ENCODE data around the gene FAM222B. TPM values are rescaled to one million over a fixed set of nuclear protein-coding genes. Genes with fewer than 3 reads are reported as not detected.

FAM222B gene
- 13.9 TPM for polyA plus RNA-seq (2012; ENCODE audit: insufficient read depth, insufficient read length, low read depth)

GRCh38 chr17:28842282-28843012 is at the start of gene FAM222B:
Gene FAM222B, minus strand, starts transcription at chr17:28842790. Its CDS starts 76,123 bp downstream, at chr17:28766667.
- Histone ChIP-seq H3K36me3 (no peaks in the 10 kb centered on the region), H3K27me3 (no peaks in the 10 kb centered on the region), H3K4me1 (no peaks in the 10 kb centered on the region), H3K9me3 (no peaks in the 10 kb centered on the region), H3K4me3 (ENCODE audit: low read depth, low read length) (peak within 1 kb of the TSS; percentile 66)
- TF ChIP-seq CTCF (IDR thresholded peaks at IDR 0.05; ENCODE audit: low read depth, low read length), result no peak
- peak; percentile 86 for DNase-seq

- Histone ChIP-seq H3K9me3 (no peaks in the 10 kb centered on the region), H3K4me1 (no peaks in the 10 kb centered on the region; the same call in 1 of the 2 replicates), H3K36me3 (no peaks in the 10 kb centered on the region), H3K4me3 (ENCODE audit: low read depth, low read length) (no peak overlapping the region), H3K27me3 (no peaks in the 10 kb centered on the region)
- no peak for TF ChIP-seq CTCF (IDR thresholded peaks at IDR 0.05; ENCODE audit: low read depth, low read length)
- DNase-seq, result no peak
Observed at GRCh38 chr17:28892024-28892423, 49.4 kb upstream of the FAM222B start.

- no peaks in the 10 kb centered on the region for H3K27me3 ChIP-seq
- H3K36me3 ChIP-seq, result no peaks in the 10 kb centered on the region
- H3K9me3 ChIP-seq, result no peaks in the 10 kb centered on the region
- H3K4me3 ChIP-seq (ENCODE audit: low read depth, low read length), result no peak overlapping the region
- no peaks in the 10 kb centered on the region; the same call in 1 of the 2 replicates for H3K4me1 ChIP-seq
- no peak for TF ChIP-seq CTCF (IDR thresholded peaks at IDR 0.05; ENCODE audit: low read depth, low read length)
- no peak for DNase-seq
Observed at GRCh38 chr17:28891201-28891600, 48.6 kb upstream of the FAM222B start.

DNA sequence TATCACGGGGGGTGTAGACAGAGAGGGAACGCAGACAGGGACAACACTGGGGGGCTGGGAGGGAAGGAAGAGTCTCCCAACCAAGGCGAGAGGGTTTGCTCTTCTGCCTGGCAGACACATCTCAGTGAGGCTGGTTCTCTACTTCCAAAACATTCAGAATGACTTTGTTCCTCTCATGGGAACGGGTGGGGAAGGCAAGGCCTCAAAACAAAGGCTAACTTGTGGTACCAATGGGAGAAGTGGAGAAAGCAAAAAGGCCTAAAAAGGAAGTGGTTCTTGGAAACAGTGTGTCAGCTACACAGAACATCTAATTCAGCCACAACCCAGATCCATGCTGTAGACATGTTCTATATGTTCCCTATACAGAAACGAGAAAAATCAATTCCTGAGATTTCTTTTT is 47.4 kb upstream of the FAM222B start:
- Histone ChIP-seq H3K27me3 (no peaks in the 10 kb centered on the region), H3K4me1 (no peaks in the 10 kb centered on the region), H3K36me3 (no peaks in the 10 kb centered on the region), H3K4me3 (ENCODE audit: low read depth, low read length) (no peak overlapping the region), H3K9me3 (no peaks in the 10 kb centered on the region)
- TF ChIP-seq CTCF (IDR thresholded peaks at IDR 0.05; ENCODE audit: low read depth, low read length), result no peak
- DNase-seq, result no peak

DNA sequence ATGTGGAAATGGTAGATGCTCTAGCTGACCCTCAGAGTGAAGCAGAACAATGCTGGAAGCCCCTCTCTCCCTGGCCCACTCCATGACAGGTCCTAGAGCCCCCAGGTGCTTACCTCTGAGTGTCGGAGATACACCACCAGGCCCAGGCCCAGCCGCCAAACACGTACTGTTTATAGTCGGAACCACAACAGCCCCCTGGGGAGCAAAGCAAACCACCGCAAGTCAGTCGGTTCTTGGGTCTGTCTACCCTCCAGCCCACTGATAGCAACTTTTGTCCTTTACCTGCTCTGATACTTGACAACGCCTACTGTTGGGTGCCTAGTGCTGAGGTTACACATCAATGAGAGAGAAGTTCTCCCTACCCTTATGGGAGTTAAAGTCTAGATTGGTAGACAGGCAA is 46.2 kb upstream of the FAM222B start:
- DNase-seq, result no peak
- Histone ChIP-seq H3K36me3 (no peaks in the 10 kb centered on the region), H3K9me3 (no peaks in the 10 kb centered on the region), H3K4me1 (no peaks in the 10 kb centered on the region), H3K27me3 (no peaks in the 10 kb centered on the region), H3K4me3 (ENCODE audit: low read depth, low read length) (no peak overlapping the region)
- no peak for TF ChIP-seq CTCF (IDR thresholded peaks at IDR 0.05; ENCODE audit: low read depth, low read length)

DNA sequence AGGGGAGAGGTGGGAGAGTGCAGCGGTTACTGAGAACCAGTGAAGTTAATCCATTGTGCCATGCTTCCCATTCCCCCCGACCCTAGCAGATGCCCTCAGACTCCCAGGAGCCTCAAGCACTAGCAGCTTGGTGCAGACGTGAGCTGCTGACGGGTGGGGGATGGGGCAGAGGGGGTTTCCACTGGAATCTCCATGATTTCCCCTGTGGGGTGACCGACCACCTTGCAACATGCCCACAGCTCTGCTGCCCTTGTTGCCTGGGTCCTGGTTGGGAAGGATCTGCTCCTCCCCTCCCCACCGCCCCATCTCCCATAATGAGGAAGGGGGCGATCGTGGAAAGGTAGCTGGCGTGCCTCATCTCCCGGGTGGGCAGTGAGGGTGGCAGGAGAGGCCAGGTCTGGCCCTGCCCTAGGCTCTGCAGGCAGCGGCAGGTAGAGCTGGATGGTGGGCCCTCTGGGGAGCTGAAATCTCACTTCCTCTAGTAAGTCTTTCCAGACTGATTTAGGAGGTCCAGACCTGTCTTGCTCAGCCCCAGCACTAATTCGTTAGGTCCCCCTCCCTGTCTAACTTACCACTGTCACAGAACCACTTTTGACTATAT is 45.4 kb upstream of the FAM222B start:
- no peak for DNase-seq
- H3K4me1 ChIP-seq, result no peaks in the 10 kb centered on the region
- H3K27me3 ChIP-seq, result no peaks in the 10 kb centered on the region
- H3K4me3 ChIP-seq (ENCODE audit: low read depth, low read length), result no peak overlapping the region
- H3K36me3 ChIP-seq, result no peaks in the 10 kb centered on the region
- no peak for TF ChIP-seq CTCF (IDR thresholded peaks at IDR 0.05; ENCODE audit: low read depth, low read length)
- no peaks in the 10 kb centered on the region for H3K9me3 ChIP-seq

Measured in BE2C (cell line).